IPS DF 4.7 (cell line): ENCODE results near the gene CELF1.

Experiments
- DNase-seq: peaks from one replicate; pipeline ENCODE4 v3.0.0-alpha.2; 2013; ENCODE audit warnings: low spot score; ENCODE audit errors: extremely low read depth

Gene CELF1

DNA sequence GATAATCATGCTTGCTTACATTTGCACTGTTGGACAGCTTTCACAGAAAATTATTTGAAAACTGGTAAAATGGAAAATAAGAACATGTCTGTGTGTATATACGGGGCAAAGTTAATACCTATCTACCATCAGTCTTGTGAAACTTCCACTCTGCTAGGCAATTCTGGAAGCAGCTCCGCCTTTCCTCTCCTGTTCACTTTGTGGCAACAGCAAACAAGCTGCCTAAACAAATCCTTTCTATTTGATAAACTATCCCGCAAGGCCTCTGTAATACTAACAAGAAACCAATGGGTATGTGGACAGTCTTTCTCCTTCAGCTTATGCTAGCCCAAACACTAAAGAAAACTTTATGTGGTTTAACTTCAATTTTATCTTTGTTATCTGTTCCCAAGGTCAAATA, 64.8 kb downstream of the CELF1 start:
- DNase-seq: no peak

DNA sequence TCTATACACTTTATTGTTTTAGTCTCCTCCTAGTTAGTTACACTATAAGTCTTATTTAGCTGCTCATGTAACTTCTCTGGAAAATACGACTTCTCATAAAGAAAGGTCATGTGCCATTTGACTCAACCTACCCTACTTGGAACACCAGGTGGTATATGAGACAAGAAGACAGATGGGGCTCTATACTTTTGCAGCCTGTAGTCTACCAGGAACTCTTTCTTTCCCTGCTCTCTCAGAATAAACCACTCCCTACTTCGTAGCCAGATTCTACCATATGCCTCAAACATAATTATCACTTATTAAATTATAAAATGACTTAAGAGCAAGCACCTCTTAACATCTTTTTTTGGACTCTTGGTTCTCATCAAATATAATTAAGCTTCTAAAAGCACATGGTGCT, 65.5 kb downstream of the CELF1 start:
- no peak for DNase-seq

DNA sequence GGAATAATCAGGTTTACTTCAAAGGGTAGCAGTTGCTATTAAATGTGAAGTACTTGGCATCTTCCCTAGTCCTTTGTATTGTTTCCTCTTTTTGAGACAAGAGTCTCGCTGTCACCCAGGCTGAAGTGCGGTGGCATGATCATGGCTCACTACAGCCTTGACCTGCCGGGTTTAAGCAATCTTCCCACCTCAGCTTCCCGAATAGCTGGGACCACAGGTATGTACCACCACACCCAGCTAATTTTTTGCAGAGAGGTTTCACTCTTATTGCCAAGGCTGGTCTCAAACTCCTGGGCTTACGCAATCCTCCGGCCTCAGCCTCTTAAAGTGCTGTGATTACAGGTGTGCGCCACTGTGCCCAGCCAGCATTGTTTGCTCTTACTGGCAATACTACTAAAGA, 67.8 kb downstream of the CELF1 start:
- no peak for DNase-seq

DNA sequence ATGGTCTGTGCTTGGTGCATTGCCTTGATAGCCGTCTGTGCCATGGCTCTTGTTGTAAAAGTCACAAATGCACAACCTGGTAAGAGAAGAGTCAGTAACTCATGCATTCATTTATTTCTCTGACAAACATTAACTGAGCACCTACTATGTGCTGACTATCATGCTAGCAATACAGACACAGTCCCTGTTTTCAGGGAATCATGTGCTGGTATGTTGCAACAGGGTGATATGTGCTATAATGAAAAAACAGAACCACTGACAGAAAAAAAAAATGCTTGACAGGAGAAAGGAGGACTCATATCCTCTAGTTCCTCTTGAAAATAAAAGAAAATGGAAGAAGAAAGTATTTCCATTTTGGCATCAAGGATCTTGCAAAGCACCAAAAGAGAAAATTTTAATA, 69.5 kb downstream of the CELF1 start:
- no peak for DNase-seq

DNA sequence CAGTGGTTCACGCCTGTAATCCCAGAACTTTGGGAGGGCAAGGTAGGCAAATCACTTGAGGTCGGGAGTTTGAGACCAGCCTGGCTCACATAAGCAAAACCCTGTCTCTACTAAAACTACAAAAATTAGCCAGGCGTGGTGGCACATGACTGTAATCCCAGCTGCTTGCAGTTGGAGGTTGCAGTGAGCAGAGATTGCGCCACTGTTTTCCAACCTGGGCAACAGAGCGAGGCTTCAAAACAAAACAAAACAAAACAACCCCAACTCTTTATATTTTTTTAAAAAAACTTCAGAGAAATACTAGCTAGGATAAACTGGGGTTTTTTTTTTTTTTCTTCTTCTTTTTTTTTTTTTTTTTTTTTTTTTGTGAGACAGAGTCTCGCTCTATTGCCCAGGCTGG, 72.2 kb downstream of the CELF1 start:
- DNase-seq: no peak

DNA sequence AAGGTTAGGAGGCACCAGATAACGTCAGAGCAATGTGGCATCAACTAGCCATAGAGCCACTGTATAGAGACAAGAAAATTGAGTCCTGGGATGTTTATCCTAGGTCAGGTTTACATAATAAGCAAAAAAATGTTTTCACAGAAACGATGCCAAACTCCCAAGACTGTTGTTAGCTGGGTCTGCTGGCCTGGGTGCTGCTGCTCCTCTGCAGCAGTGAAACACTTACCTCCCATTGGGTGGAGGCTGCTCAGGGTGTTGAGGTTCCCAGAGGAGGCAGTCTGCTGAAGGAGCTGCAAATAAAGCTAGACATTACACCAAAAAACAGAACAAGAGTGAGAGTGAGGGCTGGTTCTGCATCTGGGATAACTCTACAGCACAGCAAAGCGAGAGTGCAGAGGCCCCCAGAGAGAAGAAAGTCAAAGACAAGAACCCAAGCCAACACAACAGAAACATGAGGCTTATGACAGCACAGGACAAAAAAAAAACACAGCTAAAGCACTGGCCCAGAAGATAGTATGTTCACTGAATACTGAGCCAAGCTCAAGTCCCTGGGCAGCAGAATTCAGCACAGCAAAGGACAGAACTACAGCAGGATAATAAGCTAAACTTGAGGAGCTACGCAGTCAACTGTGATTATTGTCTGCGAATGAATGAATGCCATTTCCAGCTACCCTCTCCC, 74.1 kb downstream of the CELF1 start:
- no peak for DNase-seq

DNA sequence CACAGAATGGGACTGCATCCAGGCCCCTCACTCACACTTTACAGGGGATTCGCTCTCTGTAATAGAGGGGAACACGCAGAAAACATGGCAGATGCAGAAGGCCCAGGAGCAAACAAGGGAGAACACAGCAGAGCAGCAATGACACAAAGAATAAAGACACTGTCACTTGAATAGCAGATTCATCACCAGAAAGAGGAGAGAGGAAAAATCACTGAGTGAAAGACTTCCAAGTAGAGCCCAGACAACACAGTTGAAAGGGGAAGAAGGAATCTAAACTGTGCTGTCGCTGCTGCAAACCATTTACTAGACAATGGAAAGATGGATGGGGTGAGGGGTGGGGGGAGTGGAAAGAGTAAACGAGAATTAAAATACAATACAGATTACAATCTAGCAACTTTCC, 75.2 kb downstream of the CELF1 start:
- DNase-seq: no peak

DNA sequence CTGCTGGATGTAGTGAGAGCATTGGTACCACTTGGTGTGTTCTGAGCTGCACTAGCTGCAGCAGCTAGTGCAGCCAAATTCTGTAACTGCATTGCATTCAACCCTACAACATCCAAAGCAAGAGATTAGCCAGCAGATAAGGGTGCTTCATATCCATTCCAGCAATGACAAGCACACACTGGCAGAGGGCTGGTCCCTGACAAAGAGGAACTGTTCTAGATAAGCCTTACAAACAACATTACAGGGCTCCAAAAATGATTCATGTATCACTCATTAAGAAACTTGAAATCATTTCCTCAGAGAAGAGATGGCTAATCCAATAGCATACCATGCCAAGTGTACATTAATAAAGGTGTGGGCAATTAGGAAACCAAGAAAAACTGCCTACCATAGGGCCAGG, 75.6 kb downstream of the CELF1 start:
- no peak for DNase-seq

DNA sequence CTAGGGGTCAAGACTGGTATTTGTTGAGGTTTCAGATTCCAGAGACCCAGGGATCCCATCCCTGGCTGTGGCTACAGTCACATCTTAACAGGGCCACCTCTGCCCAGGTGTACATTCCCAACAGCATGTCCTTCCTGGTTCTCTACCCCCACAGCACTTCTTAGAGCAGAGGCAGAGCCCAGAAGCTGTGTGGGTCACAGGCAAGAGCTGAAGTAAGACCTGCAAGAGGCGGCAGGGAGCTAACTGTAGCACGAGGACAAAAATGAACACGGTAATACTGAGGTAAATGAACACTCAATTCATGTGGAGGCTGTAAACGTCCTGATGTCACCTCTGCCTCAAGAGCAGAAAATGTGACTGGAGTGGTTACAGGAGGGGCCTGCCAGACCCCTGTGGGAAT, 82.3 kb downstream of the CELF1 start:
- DNase-seq: no peak

DNA sequence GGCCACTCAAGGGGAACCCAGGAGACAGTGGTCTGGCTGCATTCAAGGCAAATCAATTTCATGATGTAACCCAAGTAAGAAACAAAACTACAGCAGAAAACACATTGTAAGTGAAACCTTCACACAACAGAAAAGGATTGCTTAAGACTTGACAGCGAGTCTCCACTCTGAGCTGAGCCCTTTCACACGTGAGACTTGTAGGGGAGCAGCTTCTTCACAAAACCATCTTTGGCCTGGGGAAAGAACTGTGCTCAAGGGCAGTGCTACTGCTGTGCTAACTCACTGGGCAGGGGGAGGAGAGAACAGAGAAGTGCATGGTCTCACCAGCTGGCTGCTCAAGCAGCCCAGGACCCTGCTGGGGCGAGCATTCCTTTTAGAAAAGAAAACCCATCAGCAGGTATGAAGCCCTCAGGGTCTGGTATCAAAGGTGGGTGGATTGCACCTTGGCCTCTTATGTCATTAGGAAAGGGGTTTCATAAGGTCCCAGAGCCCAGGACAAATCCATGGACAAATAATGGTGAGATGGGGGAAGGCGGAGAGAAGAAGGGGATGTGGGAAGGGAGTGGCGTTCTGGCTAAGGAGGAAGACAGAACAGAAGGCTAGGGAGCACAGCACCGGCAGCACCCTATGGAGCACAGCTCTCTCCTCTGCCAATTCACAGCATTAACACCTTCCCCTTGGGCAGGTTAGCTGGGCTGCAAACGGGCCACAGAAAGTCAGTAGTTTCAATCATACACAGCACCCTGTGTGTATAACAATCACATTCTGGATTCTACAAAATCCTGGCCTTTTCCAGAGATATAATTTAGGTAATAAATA, 83.4 kb downstream of the CELF1 start:
- DNase-seq: no peak

DNA sequence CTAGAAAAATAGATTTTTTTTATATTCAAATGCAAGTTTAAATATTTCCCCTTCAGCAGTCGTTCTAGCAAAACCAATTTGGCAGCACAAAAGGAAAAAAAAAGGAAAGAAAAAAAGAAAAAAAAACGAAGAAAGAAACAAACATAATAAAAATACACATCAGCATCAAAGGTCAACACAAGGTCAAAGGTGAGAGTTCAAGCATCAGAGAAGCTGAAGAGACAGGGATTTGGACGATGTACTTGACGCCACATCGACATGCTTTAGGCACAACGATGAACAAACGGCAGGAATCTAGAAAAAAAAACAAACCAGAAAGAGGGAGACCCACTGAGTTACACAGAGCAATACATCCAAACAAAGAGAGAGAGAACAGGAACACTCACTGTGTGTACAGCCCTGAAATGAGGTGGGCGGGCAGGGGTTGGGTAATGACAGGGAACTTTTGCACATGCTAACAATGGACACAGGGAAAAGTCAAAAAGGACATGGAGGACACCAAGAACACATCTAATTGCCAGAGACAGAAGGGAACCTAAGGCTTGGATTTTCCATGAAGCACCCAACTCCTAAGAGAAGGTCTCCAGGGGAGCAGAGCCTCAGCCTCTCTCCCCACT, 84.2 kb downstream of the CELF1 start:
- DNase-seq: no peak

DNA sequence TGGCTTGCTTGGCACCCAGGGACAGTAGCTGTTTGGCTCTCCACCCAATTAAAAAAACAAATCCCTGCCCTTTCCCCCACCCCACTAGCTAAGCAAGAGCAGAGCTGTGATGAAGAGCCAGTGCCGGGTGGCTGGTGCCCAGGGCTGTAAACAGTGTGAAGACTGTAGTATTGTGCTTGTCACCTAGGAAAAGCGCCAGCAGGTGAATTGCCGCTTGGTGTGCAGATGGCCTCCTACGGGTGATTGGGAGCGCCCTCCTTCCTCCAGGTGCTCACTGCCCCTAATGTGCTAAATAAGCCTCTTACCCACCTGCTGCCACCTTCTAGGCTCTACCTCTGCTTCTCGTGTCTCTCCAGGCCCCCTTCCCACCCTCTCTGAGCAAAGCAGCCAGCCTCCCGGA, 85.6 kb downstream of the CELF1 start:
- DNase-seq: no peak

DNA sequence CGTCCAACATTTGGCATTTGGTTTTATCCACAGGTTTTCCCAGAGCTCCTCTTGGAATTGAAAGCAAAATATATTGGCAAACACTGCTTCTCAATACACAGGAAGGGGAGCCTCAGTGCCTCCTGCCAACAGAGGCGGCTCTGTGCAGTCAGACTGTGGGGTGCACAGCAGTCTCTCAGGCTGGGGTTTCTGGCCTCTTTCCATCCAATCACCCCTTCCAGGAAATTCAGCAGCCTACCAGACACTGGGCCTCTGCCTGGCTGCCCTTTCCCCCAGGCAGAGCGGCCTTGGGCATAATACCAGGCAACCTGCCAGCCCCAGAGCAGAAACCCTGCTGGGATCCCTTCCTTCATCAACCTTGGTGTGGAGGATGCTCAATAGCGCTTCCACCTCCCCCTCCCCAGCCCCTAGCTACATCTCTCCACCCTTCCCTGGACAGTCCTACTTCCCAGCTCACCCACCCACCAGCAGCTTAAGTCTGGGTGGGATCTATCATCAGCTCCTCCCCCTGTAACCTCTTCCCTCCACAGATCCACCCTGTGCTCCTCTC, 86.2 kb downstream of the CELF1 start:
- DNase-seq: no peak

DNA sequence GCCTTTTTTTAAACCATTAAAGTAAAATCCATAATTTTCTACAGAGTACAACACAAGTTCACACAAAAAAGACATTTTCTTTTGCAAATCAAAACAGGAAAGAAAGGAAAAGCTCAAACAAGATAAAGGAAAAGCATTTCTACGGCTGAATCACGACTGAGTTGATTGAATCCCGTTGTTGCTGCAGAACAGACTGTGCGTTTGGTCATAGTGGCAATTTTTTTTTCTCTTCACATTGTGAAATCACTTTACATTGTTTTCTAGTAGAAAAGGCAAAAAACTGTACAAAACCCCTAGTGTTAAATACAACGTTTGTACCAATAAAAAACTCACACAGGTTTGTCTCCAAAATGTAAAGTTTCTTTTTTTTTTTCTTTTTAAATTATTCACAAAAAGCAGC, 86.7 kb downstream of the CELF1 start:
- no peak for DNase-seq

DNA sequence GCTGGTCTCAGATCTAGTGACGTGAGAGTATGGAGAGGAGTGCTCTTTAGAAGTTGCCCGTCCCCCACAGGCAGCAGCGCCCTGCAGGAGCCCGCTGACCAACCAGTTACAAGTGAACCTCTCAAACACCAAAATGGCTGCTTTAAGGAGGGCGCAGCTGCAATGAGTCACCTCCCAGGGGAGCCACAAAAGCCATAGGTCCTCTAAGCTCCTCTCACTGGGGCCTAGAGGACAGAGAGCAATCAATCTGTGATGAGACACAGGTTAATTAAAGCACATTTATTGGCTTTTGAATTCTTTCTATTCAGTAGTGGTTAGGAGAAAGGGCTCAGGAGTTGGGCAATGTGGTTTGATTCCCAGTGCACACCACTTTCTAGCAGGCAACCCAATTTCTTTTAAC, 88.4 kb downstream of the CELF1 start:
- DNase-seq: no peak

DNA sequence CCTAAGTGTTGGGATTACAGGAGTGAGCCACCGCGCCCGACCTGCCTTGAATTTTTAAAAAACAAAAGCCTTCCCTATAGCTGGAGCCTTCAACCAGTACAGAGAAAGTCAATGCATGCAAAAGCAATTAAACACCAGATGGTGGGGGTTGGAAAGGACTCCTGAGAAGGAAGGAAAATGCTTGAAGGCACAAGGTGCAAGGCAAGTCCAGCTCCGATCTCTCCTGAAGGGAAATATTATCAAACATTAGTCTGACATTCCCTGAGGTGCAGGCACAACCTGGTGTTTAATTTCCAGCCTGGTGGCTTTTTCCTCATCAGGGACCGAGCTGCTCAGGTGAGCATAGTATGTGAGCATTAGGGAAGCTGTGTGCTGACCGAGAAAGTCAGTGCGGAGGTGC, 91.1 kb downstream of the CELF1 start:
- DNase-seq: no peak

DNA sequence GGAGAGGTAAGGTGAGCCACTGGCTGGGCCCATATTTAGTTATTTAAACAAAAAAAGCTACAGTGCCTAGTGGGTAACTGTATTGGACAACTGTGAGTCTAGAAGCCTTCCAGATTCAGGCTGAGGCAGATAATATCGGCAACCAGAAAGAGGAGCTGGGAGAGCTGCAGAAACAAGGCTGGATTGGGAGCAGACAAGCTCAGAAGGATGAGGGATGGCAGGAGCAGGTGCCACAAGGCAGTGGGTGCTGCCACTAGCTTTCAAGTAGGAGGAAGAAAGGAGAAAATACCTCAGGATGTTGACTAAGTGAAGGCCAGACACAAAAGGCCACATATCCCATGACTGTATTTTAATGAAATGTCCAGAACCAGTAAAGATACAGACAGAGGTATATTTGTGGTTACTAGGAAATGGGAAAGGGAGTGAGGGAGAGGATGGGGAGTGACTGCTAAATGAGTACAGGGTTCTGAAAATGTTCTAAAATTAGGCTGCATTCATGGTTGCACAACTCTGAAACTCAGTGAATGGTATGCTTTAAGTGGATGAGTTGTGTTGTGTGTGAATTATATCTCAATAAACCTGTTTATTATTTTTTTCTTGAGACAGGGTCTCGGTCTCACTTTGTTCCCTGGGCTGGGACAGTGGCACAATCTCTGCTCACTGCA, 92.2 kb downstream of the CELF1 start:
- no peak for DNase-seq

DNA sequence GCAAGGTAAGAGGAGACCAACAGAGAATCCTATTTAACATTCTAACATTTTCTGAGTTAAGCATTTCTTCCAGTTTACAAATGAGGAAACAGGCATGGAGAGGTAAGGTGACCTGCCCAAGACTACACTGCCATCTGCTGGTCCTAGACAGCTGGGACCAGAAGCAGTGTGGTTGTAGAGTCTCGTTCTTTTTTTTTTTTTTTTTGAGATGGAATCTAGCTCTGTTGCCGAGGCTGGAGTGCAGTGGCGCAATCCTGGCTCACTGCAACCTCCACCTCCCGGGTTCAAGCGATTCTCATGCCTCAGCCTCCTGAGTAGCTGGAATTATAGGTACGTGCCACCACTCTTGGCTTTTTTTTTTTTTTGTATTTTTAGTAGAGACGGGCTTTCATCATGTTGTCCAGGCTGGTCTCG, 98.7 kb downstream of the CELF1 start:
- peak; percentile 44 for DNase-seq

DNA sequence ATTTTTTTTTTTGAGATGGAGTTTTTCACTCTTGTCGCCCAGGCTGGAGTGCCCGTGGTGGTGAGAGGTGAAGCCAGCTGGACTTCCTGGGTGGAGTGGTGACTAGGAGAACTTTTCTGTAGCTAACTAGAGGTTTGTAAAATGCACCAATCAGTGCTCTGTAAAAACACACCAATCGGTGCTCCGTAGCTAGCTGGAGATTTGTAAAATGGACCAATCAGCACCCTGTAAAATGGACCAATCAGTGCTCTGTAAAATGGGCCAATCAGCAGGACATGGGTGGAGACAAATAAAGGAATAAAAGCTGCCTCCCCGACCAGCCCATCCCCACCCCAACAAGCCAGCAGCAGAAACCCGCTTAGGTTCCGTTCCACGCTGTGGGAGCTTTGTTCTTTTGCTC, 99.6 kb downstream of the CELF1 start:
- no peak for DNase-seq

DNA sequence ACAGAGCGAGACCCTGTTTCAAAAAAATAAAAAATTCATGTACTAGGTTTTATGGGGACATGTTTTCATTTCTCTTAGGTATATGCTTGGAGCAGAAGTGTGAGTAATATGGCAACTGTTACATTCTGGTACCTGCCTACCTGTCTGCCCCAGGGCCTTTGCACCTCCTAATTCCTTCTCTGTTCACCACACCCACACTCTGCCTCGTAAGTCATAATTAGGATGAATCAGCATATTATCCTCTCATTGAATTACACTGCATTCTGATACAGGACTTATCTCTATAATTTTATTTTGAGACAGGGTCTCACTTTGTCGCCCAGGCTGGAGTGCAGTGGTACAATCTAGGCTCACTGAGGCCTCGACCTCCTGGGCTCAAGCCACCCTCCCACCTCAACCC, 100.9 kb downstream of the CELF1 start:
- no peak for DNase-seq

DNA sequence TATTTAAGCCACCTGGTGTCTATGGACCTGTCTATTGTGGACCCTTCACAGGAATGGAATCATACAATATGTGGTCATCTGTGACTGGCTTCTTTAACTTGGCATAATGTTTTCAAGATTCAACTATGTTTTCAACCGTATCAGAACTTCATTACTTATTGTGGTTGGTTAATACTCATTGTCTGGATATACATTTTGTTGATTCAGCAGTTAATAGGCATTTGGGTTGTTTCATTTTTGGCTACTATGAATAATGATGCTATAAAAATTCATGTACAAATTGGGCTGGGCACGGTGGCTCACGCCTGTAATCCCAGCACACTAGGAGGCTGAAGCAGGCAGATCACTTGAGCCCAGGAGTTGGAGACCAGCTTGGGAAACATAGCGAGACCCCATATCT, 101.5 kb downstream of the CELF1 start:
- no peak for DNase-seq

DNA sequence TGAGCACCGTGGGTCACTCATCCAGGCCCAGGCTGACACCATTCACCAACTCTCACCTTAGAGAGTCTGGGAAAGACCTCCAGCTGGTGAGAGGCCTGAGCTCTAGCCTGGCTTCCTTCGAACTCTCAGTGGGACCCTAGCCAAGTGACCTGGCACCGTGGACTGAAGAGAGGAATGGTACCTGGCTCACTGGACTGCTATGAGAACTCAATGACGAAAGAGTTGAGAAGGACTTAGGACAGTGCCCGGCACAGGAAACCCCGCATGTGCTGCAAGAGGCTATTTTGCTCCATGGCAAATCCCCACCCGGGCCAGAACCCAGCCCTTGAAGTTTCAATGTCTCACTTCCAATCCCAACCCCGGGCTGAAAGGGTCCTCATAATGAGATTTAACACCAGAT, 103.4 kb downstream of the CELF1 start:
- no peak for DNase-seq
